SK-N-SH (cell line): ENCODE data around the gene ZBTB38. TPM values are rescaled to one million over a fixed set of nuclear protein-coding genes. Genes with fewer than 3 reads are reported as not detected.

Experiments used
- CTCF ChIA-PET: fragments of 300-600, 350-600 bp; formaldehyde crosslinking; extraction: SDS; loops from one replicate; lab custom pipeline; 2021; lab: Yijun Ruan, JAX
- POLR2A ChIA-PET: fragments of 350-600 bp; sonication (Branson Sonifier 250); formaldehyde crosslinking; extraction: SDS; loops from one replicate; lab custom pipeline; 2020; ENCODE audit warnings: antibody characterized with exemption, inconsistent platforms; lab: Yijun Ruan, JAX
- DNase-seq: peaks from one replicate; pipeline ENCODE4 v3.0.0; 2012
- H2AFZ ChIP-seq: fragments of 200-600 bp; sonication (generic); 2 replicates; pipeline ENCODE4 v1.8.1; 2016; ENCODE audit warnings: antibody characterized with exemption, mild to moderate bottlenecking, low read depth
- H3F3A ChIP-seq: fragments of 200-600 bp; sonication (generic); replicated peaks from 2 replicates; pipeline ENCODE3; 2016; ENCODE audit warnings: antibody characterized with exemption, mild to moderate bottlenecking; ENCODE audit not compliant: insufficient read depth
- H3K27ac ChIP-seq, 2 experiments: fragments of 200-500 bp in 1 of 2; fragments of 200-600 bp in 1 of 2; sonication (Bioruptor generic) in 1 of 2; sonication (generic), shearing (Covaris generic) in 1 of 2; 2 replicates each; pipeline versions ENCODE4 v1.5.1 to v1.6.1; 2014 to 2016; ENCODE audit warnings: low read depth in 2 of 2, inconsistent platforms in 1 of 2, low read length in 1 of 2, mild to moderate bottlenecking in 1 of 2, mixed read lengths in 1 of 2
- H3K27me3 ChIP-seq: fragments of 200-600 bp; sonication (generic), shearing (Covaris generic); 2 replicates; pipeline ENCODE4 v1.6.1; 2016; ENCODE audit warnings: mixed run types; ENCODE audit not compliant: insufficient read depth
- H3K36me3 ChIP-seq, 2 experiments: fragments of 200-500 bp in 1 of 2; fragments of 200-600 bp in 1 of 2; sonication (Bioruptor generic) in 1 of 2; sonication (generic) in 1 of 2; replicated peaks in 1 of 2; 2 replicates each; pipeline versions ENCODE3 to v1.5.1; 2014 to 2016; ENCODE audit warnings: low read length in 1 of 2, mild to moderate bottlenecking in 1 of 2; ENCODE audit not compliant: insufficient read depth in 2 of 2, control insufficient read depth in 1 of 2
- H3K4me1 ChIP-seq, 2 experiments: fragments of 200-500 bp in 1 of 2; fragments of 200-600 bp in 1 of 2; sonication (Bioruptor generic) in 1 of 2; sonication (generic), shearing (Covaris generic) in 1 of 2; 2 replicates each; pipeline versions ENCODE4 v1.5.1 to v1.6.1; 2014 to 2016; ENCODE audit warnings: low read depth in 1 of 2, low read length in 1 of 2, mixed run types in 1 of 2; ENCODE audit not compliant: insufficient read depth in 2 of 2, control insufficient read depth in 1 of 2
- H3K4me2 ChIP-seq: fragments of 200-600 bp; sonication (generic), shearing (Covaris generic); 2 replicates; pipeline ENCODE4 v1.6.1; 2017; ENCODE audit warnings: mixed run types
- H3K4me3 ChIP-seq, 2 experiments: fragments of 200-500 bp in 1 of 2; fragments of 200-600 bp in 1 of 2; sonication (Bioruptor generic) in 1 of 2; sonication (generic), shearing (Covaris generic) in 1 of 2; 2 replicates each; pipeline versions ENCODE4 v1.5.1 to v1.8.1; 2014 to 2016; ENCODE audit warnings: low read depth in 2 of 2, inconsistent platforms in 1 of 2, low read length in 1 of 2, mild to moderate bottlenecking in 1 of 2, mixed read lengths in 1 of 2, moderate library complexity in 1 of 2
- H3K79me2 ChIP-seq: fragments of 200-600 bp; sonication (generic); 2 replicates; pipeline ENCODE4 v1.8.1; 2017; ENCODE audit warnings: mild to moderate bottlenecking; ENCODE audit not compliant: insufficient read depth
- H3K9ac ChIP-seq: fragments of 200-600 bp; sonication (generic); 2 replicates; pipeline ENCODE4 v1.6.1; 2017; ENCODE audit warnings: mixed run types
- H3K9me2 ChIP-seq: fragments of 200-600 bp; sonication (generic); 2 replicates; pipeline ENCODE4 v1.6.1; 2017; ENCODE audit warnings: mixed run types
- H3K9me3 ChIP-seq: fragments of 200-600 bp; sonication (generic); 2 replicates; pipeline ENCODE4 v1.6.1; 2017; ENCODE audit warnings: mixed run types, mild to moderate bottlenecking, moderate library complexity
- H4K20me1 ChIP-seq: fragments of 200-600 bp; sonication (generic); 2 replicates; pipeline ENCODE4 v1.6.1; 2017; ENCODE audit warnings: mild to moderate bottlenecking, mixed run types; ENCODE audit not compliant: insufficient read depth
- EZH2phosphoT487 ChIP-seq: fragments of 200-600 bp; sonication (generic); IDR thresholded peaks from 2 replicates; pipeline ENCODE4 v1.6.1; 2017; ENCODE audit warnings: low read depth, mixed run types, mild to moderate bottlenecking, antibody characterized with exemption, moderate library complexity, borderline replicate concordance
- FOSL2 ChIP-seq: IDR thresholded peaks from 2 replicates; pipeline ENCODE4 v1.4.0; 2012; ENCODE audit warnings: low read depth, mild to moderate bottlenecking, moderate library complexity, borderline replicate concordance
- IRF3 ChIP-seq: fragments of 150-350 bp; IDR thresholded peaks from 2 replicates; pipeline ENCODE4 v1.6.1; 2016; ENCODE audit warnings: mild to moderate bottlenecking, low read depth, low read length
- JUND ChIP-seq: IDR thresholded peaks from 2 replicates; pipeline ENCODE4 v1.4.0; 2012
- MEF2A ChIP-seq: IDR thresholded peaks from 2 replicates; pipeline ENCODE4 v1.4.0; 2012; ENCODE audit warnings: low read depth, borderline replicate concordance
- NFIC ChIP-seq: IDR thresholded peaks from 2 replicates; pipeline ENCODE4 v1.4.0; 2012; ENCODE audit warnings: borderline replicate concordance
- NRF1 ChIP-seq: IDR thresholded peaks from 2 replicates; pipeline ENCODE4 v1.6.1; 2012; ENCODE audit warnings: low read depth, mild to moderate bottlenecking, low read length
- PBX3 ChIP-seq: IDR thresholded peaks from 2 replicates; pipeline ENCODE4; 2012
- RXRA ChIP-seq: IDR thresholded peaks from 2 replicates; pipeline ENCODE4 v1.4.0; 2012; ENCODE audit warnings: low read depth, mild to moderate bottlenecking, borderline replicate concordance
- SIN3A ChIP-seq: IDR thresholded peaks from 2 replicates; pipeline ENCODE4 v1.6.1; 2012; ENCODE audit warnings: low read depth, mild to moderate bottlenecking, low read length, moderate library complexity, borderline replicate concordance
- TAF1 ChIP-seq: IDR thresholded peaks from 2 replicates; pipeline ENCODE4 v1.6.1; 2012; ENCODE audit warnings: low read depth, mild to moderate bottlenecking, low read length, moderate library complexity, borderline replicate concordance
- TCF12 ChIP-seq: IDR thresholded peaks from 2 replicates; pipeline ENCODE4 v1.4.0; 2012
- TEAD4 ChIP-seq: IDR thresholded peaks from 2 replicates; pipeline ENCODE4 v1.4.0; 2012; ENCODE audit warnings: mild to moderate bottlenecking, borderline replicate concordance; ENCODE audit not compliant: insufficient read depth
- USF1 ChIP-seq: IDR thresholded peaks from 2 replicates; pipeline ENCODE4 v1.4.0; 2012; ENCODE audit warnings: low read depth, borderline replicate concordance
- YY1 ChIP-seq: IDR thresholded peaks from 2 replicates; pipeline ENCODE4 v1.4.0; 2012; ENCODE audit warnings: low read depth, mild to moderate bottlenecking
- polyA plus RNA-seq, 3 experiments: library from polyadenylated mRNA; depleted of rRNA; stranded (reverse); fragments of >200 nt; gene quantifications; 2 replicates each; pipeline ENCODE4 v1.2.3, GENCODE V29; 2012
- TF ChIP-seq, protein P1 (sequence below): IDR thresholded peaks from 2 replicates; pipeline ENCODE4 v1.4.0; 2012; ENCODE audit warnings: low read depth, borderline replicate concordance

ZBTB38 gene
- polyA plus RNA-seq, 1 of the 3 experiments (the other 2 are of a cell fraction): 10.1 TPM

DNA sequence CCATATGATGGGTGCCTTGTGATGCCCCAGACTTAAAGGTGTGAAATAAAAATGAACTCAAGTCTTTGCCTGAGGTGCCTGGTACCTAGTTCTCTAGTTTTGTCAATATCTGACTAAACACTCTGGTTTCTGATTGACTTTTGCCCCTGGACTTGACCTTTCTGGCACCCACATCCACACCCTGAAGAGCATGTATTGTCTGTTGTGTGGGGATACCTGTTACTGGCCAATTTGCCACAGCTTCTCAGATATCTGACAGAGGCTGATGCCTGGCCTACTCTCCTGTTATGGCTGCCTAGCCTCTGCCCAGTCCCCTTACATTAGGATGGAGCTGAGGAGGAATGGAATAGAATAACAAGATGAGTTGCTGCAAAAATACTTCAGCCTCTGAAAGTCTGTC is 3.6 kb downstream of the ZBTB38 start (continued):
- no peak for TF ChIP-seq PBX3

- Histone ChIP-seq H3K79me2 (peaks cover 23% of the 10 kb centered on the region; the same call in 1 of the 2 replicates), H3K4me1 (peaks cover 6 to 11% of the 10 kb centered on the region in 2 experiments), H2AFZ (no peak overlapping the region), H3K4me3 (no peak overlapping the region), H3K4me2 (no peak overlapping the region), H3K9me3 (no peaks in the 10 kb centered on the region), H4K20me1 (no peaks in the 10 kb centered on the region)
- TF ChIP-seq TAF1: no peak
- no peak for TF ChIP-seq NFIC
- TF ChIP-seq USF1: no peak
- no peak for TF ChIP-seq PBX3
- no peak for TF ChIP-seq MEF2A
- TF ChIP-seq EZH2phosphoT487: no peak
- TF ChIP-seq, all 33 proteins: peak for 0
- Histone ChIP-seq H3K9ac (no peak overlapping the region), H3K27ac (no peak overlapping the region), H3K27me3 (no peaks in the 10 kb centered on the region), H3K36me3 (no peaks in the 10 kb centered on the region), H3K9me2 (no peaks in the 10 kb centered on the region), H3F3A (peaks cover 24% of the 10 kb centered on the region)
- ChIA-PET CTCF (interaction anchor here (0.9 to 5.6 kb wide), 8 partner anchors 11 to 88 kb away, joined by 3 to 34 read pairs (median 4); no protein-coding TSS in a partner anchor), POLR2A (interaction anchor here (0.6 kb wide), 1 partner anchor 105 kb away, joined by 4 read pairs; no protein-coding TSS in a partner anchor)
- no peak for DNase-seq
Observed at GRCh38 chr3:141372656-141373055, 4.4 kb downstream of the ZBTB38 start.

DNA sequence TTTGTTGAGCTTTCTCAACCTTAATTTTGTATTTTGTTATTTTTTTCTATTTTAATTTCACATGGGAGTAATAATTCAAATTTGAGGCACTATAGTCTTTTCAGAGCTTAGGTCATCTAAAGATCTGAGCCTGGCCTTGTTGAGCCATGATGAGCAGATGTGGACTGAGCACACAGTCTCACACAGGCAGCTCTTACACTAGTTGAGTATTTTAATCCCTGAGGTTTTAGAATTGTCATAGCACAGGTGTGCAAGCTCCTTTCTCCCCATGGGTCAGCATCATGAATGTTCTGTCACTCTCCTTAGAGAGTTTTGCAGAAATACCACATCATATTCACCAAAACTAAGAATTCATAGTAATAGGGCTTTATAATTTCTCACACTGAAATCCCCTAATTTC is 4.9 kb downstream of the ZBTB38 start:
- H2AFZ ChIP-seq: no peak overlapping the region
- POLR2A ChIA-PET: interaction anchor here (0.6 kb wide), 1 partner anchor 104 kb away, joined by 4 read pairs; no protein-coding TSS in a partner anchor

More for the DNA sequence above, 4.9 kb downstream of the ZBTB38 start:
- CTCF ChIA-PET: interaction anchor here (0.9 to 5.6 kb wide), 7 partner anchors 10 to 81 kb away, joined by 3 to 34 read pairs (median 4); no protein-coding TSS in a partner anchor
- TF ChIP-seq, protein P1, sequence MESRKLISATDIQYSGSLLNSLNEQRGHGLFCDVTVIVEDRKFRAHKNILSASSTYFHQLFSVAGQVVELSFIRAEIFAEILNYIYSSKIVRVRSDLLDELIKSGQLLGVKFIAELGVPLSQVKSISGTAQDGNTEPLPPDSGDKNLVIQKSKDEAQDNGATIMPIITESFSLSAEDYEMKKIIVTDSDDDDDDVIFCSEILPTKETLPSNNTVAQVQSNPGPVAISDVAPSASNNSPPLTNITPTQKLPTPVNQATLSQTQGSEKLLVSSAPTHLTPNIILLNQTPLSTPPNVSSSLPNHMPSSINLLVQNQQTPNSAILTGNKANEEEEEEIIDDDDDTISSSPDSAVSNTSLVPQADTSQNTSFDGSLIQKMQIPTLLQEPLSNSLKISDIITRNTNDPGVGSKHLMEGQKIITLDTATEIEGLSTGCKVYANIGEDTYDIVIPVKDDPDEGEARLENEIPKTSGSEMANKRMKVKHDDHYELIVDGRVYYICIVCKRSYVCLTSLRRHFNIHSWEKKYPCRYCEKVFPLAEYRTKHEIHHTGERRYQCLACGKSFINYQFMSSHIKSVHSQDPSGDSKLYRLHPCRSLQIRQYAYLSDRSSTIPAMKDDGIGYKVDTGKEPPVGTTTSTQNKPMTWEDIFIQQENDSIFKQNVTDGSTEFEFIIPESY: no peak
- no peak for TF ChIP-seq TAF1
- TF ChIP-seq IRF3: no peak
- TF ChIP-seq RXRA: no peak
- TF ChIP-seq FOSL2: no peak
- TF ChIP-seq TEAD4: no peak
- TF ChIP-seq JUND: no peak
- no peak for TF ChIP-seq YY1
- no peak for TF ChIP-seq PBX3
- TF ChIP-seq TCF12: no peak
- TF ChIP-seq NRF1: no peak
- no peak for TF ChIP-seq SIN3A
- TF ChIP-seq MEF2A: no peak
- no peaks in the 10 kb centered on the region for H3K36me3 ChIP-seq
- H3K4me1 ChIP-seq: peaks cover 3 to 6% of the 10 kb centered on the region in 2 experiments; a peak in 3 of 4 replicates
- no peaks in the 10 kb centered on the region for H3K27me3 ChIP-seq
- H3K9ac ChIP-seq: no peak overlapping the region
- no peak for DNase-seq
- peaks cover 18% of the 10 kb centered on the region for H3F3A ChIP-seq
- no peaks in the 10 kb centered on the region for H4K20me1 ChIP-seq
- no peaks in the 10 kb centered on the region for H3K9me2 ChIP-seq
- H3K79me2 ChIP-seq: peaks cover 23% of the 10 kb centered on the region; the same call in 1 of the 2 replicates
- no peaks in the 10 kb centered on the region for H3K9me3 ChIP-seq
- no peak overlapping the region for H3K4me2 ChIP-seq
- no peak overlapping the region for H3K4me3 ChIP-seq
- no peak overlapping the region for H3K27ac ChIP-seq
